ENCODE data around the gene GRIK1.

Gene GRIK1

DNA sequence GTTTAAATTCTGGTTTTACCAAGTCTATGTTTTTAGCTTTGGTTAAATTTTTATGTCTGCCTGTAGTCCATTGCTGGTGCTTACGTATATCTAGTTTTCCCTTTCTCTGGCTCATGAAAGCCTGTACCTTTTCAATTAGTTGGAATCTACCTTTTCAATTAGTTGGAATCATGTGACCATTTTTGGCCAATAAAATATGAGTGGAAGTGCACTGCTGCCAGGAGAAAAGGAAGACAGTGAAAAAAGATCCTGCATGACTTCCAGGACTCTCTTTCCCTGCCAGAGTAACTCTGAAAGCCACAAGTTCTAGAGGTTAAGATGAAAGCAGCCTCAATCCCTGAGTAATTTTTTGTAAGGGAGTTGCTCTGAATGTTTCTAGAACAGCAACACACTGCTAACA, 2.2 kb upstream of the GRIK1 start:
- no peaks in the 10 kb centered on the region for H3K4me1 ChIP-seq (ENCODE audit: insufficient read depth, low read length)
- H3K36me3 ChIP-seq (ENCODE audit: insufficient read depth, low read length) = no peaks in the 10 kb centered on the region
- H3K9ac ChIP-seq (ENCODE audit: low read depth, low read length) = no peak overlapping the region
- no peaks in the 10 kb centered on the region; the same call in 1 of the 2 replicates for H3K9me3 ChIP-seq (ENCODE audit: control insufficient read depth, insufficient read depth, low read length)

DNA sequence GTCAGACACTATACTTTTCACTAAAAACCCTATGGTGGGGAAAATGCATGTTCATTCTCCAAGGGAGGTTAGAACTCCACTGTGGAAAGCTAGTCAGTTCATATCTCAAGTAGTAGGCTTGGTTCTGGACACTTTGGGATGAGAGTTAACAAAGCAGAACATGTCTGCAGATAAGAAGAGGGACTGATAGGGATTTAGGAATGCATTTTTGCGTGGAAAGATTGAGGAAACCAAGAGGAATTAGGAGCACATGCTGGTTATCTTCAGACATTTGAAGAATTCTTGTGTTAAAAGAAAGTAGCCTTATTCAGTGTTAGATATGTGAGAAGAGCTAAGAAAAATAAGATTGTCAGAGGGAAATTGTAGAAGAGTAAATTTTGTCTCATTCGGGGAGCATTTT, 1.2 kb upstream of the GRIK1 start:
- no peaks in the 10 kb centered on the region for H3K4me1 ChIP-seq (ENCODE audit: insufficient read depth, low read length)
- no peaks in the 10 kb centered on the region for H3K36me3 ChIP-seq (ENCODE audit: insufficient read depth, low read length)
- no peak overlapping the region for H3K9ac ChIP-seq (ENCODE audit: low read depth, low read length)
- no peaks in the 10 kb centered on the region; the same call in 1 of the 2 replicates for H3K9me3 ChIP-seq (ENCODE audit: control insufficient read depth, insufficient read depth, low read length)

DNA sequence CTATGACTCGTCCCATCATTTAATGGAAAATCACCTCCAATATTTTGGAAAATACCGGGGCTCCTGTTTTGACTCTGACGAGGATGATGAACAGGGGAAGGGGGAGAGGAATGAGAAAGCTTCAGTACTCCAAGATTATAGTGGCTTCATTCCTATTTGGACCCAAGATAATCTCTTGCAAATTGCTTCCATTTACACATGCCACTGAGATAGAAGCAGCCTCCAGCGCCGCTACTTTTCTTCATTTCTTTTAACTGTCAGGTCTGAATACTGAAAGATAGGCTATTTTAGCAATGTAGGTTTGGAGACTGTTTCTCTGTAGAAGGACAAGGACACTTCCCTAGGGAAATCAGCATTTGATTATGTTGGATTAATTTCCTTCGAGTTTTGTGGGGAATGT, 565 bp upstream of the GRIK1 start:
- Histone ChIP-seq H3K4me1 (ENCODE audit: insufficient read depth, low read length) (no peaks in the 10 kb centered on the region), H3K9ac (ENCODE audit: low read depth, low read length) (peak overlapping the region; percentile 48; the same call in 1 of the 2 replicates), H3K9me3 (ENCODE audit: control insufficient read depth, insufficient read depth, low read length) (no peaks in the 10 kb centered on the region; the same call in 1 of the 2 replicates), H3K36me3 (ENCODE audit: insufficient read depth, low read length) (no peaks in the 10 kb centered on the region)

DNA sequence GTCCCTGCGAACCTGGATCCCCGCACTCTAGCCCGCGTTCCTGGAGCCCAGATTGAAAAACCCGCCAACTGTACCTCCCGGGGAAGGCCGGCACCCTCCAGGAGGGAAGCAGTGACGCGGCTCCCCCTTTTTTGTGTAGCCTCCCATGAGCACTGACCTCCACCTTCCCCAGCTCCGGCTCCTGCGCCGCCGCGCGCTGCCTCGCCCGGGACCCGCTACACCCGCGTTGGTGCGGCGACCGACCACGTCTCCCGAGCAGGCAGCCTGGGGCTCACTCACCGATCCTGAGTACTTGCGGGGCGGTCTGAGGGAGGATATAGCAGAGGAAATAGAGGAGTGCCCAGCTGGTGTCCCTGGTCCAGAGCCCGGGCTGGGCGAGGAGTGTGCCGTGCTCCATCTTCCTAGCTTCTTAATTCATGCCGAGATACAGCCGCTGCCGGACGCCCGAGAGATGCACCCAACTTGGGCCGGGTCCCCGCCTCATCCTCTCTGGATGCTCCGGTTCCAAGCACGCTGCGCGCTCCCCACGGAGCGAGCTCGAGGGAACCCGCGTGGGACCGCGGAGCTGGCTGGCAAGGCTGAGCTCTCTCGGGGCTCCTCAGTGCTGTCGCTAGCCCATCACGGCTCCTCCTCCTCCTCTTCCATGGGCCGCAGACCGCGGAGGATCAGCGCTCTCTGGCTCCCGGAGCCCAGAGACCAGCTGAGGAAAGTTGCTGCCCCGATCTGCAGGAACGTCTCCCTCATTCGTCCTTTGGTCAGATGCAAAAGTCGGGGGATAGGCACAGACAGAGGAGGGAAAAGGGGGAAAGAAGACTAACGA, 482 bp downstream of the GRIK1 start:
- H3K9ac ChIP-seq (ENCODE audit: low read depth, low read length) = peak overlapping the region; percentile 48; the same call in 1 of the 2 replicates

DNA sequence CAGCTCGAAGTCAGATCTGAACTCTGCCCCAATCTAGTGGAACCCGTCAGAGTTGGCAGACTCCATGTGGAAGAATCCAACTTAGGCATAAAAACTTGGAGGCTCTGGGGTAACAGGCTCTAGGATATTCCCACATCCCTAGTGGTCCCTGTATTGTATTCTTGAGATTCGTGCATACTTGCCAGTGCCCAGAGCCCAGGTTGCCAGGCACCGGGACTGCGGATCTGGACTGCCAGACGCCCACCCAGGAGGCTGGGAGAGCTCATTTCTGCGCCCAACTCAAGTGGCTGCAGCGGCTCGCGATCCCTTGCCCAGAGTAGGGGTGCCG, 1.1 kb downstream of the GRIK1 start:
- no peaks in the 10 kb centered on the region for H3K36me3 ChIP-seq (ENCODE audit: insufficient read depth, low read length)
- peak overlapping the region; percentile 48; the same call in 1 of the 2 replicates for H3K9ac ChIP-seq (ENCODE audit: low read depth, low read length)
- no peaks in the 10 kb centered on the region; the same call in 1 of the 2 replicates for H3K9me3 ChIP-seq (ENCODE audit: control insufficient read depth, insufficient read depth, low read length)
- no peaks in the 10 kb centered on the region for H3K4me1 ChIP-seq (ENCODE audit: insufficient read depth, low read length)

More for the DNA sequence above, 482 bp downstream of the GRIK1 start:
- Histone ChIP-seq H3K36me3 (ENCODE audit: insufficient read depth, low read length) (no peaks in the 10 kb centered on the region), H3K9me3 (ENCODE audit: control insufficient read depth, insufficient read depth, low read length) (no peaks in the 10 kb centered on the region; the same call in 1 of the 2 replicates), H3K4me1 (ENCODE audit: insufficient read depth, low read length) (no peaks in the 10 kb centered on the region)

DNA sequence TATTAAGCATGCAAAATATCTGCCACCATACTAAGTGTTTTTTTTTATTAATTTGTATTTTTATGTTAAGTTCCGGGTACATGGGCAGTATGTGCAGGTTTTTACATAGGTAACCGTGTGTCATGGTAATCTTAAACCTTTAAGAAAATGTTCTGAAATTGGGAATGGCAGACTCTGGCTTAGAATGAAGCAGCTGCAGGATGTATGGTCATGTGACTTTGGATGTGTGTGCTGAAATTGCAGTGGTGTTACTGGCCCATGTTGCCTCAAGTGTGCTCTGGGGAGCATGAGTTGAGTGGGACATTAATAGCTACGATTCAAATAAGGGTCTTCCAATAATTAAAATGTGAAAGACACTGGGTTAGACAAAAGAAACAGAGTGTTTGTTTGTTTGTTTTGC, 6.7 kb downstream of the GRIK1 start:
- Histone ChIP-seq H3K4me1 (ENCODE audit: insufficient read depth, low read length) (peaks cover 5% of the 10 kb centered on the region; the same call in 1 of the 2 replicates), H3K9ac (ENCODE audit: low read depth, low read length) (no peak overlapping the region), H3K9me3 (ENCODE audit: control insufficient read depth, insufficient read depth, low read length) (no peaks in the 10 kb centered on the region), H3K36me3 (ENCODE audit: insufficient read depth, low read length) (no peaks in the 10 kb centered on the region)

DNA sequence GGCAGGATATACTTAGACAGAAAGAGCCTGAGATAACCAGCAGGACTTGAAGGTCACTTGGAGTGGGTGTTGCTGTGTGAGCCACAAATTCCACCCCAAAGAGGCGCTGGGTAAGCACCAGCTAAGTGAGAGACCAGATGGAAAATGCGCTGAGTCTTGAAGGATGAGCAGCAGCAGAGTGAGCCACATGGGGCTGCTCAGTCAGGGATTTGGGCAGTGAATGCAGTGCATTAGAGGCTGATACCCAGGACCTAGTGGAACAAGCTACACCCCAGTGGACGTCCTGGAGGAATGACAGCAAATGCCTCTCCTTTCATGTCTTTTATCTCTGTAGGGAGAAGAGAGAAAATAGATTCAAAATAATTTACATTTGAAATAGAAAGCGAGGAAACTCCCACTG, 11.3 kb downstream of the GRIK1 start:
- Histone ChIP-seq H3K36me3 (ENCODE audit: insufficient read depth, low read length) (no peaks in the 10 kb centered on the region), H3K9me3 (ENCODE audit: control insufficient read depth, insufficient read depth, low read length) (no peaks in the 10 kb centered on the region), H3K9ac (ENCODE audit: low read depth, low read length) (no peak overlapping the region), H3K4me1 (ENCODE audit: insufficient read depth, low read length) (peaks cover 5% of the 10 kb centered on the region; the same call in 1 of the 2 replicates)

DNA sequence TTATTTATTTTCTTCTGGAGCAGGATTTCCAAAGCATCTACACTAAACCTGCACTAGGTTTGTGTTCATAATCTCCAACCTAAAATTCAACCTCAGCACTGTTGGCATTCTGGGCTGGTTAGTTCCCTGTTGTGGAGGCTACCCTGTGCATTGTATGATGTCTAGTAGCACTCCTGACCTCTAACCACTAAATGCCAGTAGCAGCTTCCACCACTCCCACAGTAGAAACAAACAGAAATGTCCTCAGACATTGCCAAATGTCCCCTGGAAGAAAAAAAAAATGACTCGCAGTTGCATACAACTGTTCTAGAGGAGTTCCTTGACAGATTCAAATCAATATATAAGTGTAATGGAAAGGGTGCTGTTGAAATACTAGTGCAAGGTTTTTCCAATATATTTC, 18.9 kb downstream of the GRIK1 start:
- no peaks in the 10 kb centered on the region for H3K4me1 ChIP-seq (ENCODE audit: insufficient read depth, low read length)
- no peaks in the 10 kb centered on the region for H3K9me3 ChIP-seq (ENCODE audit: control insufficient read depth, insufficient read depth, low read length)
- H3K9ac ChIP-seq (ENCODE audit: low read depth, low read length) = no peak overlapping the region

DNA sequence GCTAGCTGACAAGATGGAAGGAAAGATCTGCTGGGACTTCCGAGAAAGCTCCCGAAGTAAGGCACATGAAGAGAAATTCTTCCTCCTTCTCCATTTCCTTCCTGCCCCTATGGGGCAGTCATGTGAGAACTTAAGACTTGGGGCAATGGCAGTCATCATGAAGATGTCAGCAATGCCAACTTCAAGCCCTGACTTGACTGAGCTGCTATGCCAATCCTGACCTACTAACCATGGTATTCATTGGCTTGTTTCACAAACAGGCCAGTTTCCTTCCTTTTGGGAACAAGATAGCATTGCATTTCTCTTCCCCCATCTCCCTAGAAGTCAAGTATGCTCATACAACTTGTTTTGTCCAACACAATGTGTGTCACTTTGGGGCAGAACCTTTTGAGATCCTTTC, 25.5 kb downstream of the GRIK1 start:
- Histone ChIP-seq H3K36me3 (ENCODE audit: insufficient read depth, low read length) (no peaks in the 10 kb centered on the region), H3K9me3 (ENCODE audit: control insufficient read depth, insufficient read depth, low read length) (no peaks in the 10 kb centered on the region), H3K4me1 (ENCODE audit: insufficient read depth, low read length) (no peaks in the 10 kb centered on the region)

More for the DNA sequence above, 18.9 kb downstream of the GRIK1 start:
- H3K36me3 ChIP-seq (ENCODE audit: insufficient read depth, low read length) = no peaks in the 10 kb centered on the region

DNA sequence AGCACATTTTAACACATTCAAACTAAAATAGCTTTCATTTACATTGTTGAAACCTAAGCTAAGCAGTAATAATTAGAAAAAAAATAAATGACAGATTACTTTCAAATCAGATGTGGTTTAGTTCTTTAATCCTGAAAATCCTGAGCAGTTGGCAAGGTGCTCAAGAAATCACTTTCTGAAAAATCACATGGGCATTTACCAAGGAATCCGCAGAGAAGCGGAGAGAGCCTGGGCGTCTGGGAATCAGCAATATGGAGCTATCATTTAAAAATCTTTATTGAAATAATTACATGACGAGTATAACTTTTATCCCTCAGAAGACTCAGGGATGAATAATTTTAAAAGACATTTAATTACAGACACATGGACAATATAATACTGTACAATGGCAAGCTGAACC, 30.2 kb downstream of the GRIK1 start:
- Histone ChIP-seq H3K4me1 (ENCODE audit: insufficient read depth, low read length) (no peaks in the 10 kb centered on the region), H3K36me3 (ENCODE audit: insufficient read depth, low read length) (no peaks in the 10 kb centered on the region), H3K9ac (ENCODE audit: low read depth, low read length) (no peak overlapping the region), H3K9me3 (ENCODE audit: control insufficient read depth, insufficient read depth, low read length) (no peaks in the 10 kb centered on the region)

More for the DNA sequence above, 25.5 kb downstream of the GRIK1 start:
- no peak overlapping the region for H3K9ac ChIP-seq (ENCODE audit: low read depth, low read length)

DNA sequence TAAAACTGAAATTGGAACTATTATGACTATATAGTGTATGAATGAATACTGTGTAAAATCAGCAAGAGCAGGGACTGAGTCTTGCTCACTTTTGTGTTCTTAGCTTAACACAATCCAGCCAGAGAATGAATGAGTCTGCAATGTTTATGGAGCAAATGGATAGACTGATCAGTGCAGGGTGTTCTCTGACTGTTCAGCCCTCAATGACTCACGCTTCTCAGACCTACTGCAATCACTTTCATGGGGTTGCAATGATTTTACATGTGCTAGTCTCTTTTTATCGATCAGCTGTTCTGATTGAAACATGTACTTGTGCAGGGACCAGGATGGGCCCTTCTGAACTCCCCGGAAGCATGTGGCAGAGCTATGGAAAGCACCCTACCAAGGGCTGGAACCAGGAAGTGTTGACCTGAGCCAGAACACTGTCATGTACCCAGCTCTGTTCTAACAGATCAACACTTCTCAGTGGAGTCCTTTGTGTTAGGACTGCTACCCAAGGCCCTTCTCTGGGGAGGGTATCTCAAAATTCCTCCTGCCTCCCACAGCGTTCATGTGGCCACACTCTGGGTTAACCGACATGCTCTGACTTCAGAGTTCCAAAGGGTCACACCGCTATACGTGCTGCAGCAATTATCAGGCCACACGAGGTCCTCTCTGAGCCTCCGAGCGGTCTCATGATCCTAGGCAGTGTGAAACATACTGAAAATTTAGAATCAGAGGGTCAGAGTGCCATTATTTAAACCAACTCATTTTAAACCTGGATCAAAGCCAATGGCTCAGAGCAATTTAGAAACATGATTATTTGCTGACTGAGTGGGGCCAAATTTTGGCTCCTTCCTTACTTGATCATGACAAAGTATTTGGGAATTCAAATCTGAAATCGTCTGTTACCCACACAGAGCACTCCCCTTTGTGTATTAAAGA, 35.2 kb downstream of the GRIK1 start:
- H3K9me3 ChIP-seq (ENCODE audit: control insufficient read depth, insufficient read depth, low read length) = no peaks in the 10 kb centered on the region
- H3K9ac ChIP-seq (ENCODE audit: low read depth, low read length) = no peak overlapping the region
- no peaks in the 10 kb centered on the region for H3K36me3 ChIP-seq (ENCODE audit: insufficient read depth, low read length)
- no peaks in the 10 kb centered on the region for H3K4me1 ChIP-seq (ENCODE audit: insufficient read depth, low read length)

DNA sequence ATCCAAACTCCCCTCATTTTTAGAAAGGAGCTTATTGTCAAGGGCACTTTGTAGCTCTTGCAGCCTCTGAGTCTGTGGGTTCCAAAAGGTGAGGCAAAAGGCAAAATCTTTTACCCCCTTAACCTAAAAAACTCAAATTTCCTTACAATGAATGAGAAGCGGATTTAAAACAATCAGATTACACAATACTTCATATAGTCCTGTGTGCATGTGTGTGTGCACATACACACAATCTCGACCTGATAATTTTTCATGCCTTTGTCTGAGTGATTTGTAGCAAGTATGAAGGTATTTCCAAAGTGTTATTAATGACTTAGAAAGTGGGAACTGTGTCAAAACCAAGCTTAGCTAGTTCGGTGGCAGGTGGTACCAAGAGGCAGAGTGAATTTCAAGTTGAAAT, 42.9 kb downstream of the GRIK1 start:
- no peaks in the 10 kb centered on the region for H3K4me1 ChIP-seq (ENCODE audit: insufficient read depth, low read length)
- no peaks in the 10 kb centered on the region; the same call in 1 of the 2 replicates for H3K9me3 ChIP-seq (ENCODE audit: control insufficient read depth, insufficient read depth, low read length)
- H3K9ac ChIP-seq (ENCODE audit: low read depth, low read length) = no peak overlapping the region
- H3K36me3 ChIP-seq (ENCODE audit: insufficient read depth, low read length) = no peaks in the 10 kb centered on the region

DNA sequence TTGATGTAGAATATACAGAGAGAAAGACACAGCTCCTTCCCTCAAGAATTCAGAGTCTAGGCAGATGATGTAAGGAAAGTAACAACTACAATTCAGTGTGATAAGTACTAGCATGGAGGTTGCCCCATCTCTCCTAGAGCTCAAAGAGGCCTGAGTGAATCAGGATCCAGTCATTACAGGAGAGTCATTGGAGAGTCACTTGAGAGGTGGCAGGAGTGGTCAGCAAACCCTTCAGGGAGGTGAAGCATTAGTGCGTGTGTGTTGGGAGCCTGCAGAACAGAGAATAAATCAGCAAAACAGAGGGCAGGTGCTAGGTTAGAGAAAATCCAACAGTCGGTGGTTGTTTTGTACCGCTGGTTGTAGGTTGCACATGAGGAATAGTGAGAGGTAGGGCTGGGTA, 46.1 kb downstream of the GRIK1 start:
- Histone ChIP-seq H3K4me1 (ENCODE audit: insufficient read depth, low read length) (no peaks in the 10 kb centered on the region), H3K9ac (ENCODE audit: low read depth, low read length) (no peak overlapping the region), H3K36me3 (ENCODE audit: insufficient read depth, low read length) (no peaks in the 10 kb centered on the region), H3K9me3 (ENCODE audit: control insufficient read depth, insufficient read depth, low read length) (no peaks in the 10 kb centered on the region; the same call in 1 of the 2 replicates)

DNA sequence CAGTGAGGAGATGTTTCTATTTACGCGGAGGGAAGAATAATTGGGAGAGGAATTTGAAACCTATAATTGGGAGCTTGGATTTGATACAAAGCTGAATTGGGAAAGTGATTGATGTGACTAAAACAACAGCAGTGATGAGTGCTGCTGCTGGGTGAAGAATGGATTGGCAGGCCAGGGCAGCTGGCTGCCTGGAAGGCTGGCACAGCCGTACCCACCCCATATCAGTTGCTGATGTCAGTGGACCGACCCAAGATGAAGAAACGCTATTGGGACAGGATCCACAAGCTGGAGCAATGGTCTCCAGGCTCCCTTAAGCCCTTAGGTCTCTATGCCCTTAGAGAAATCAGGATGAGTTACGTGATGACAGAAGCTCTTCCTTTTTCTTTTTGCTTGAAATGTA, 47.4 kb downstream of the GRIK1 start:
- H3K4me1 ChIP-seq (ENCODE audit: insufficient read depth, low read length) = no peaks in the 10 kb centered on the region
- H3K9ac ChIP-seq (ENCODE audit: low read depth, low read length) = no peak overlapping the region
- no peaks in the 10 kb centered on the region for H3K36me3 ChIP-seq (ENCODE audit: insufficient read depth, low read length)
- no peaks in the 10 kb centered on the region for H3K9me3 ChIP-seq (ENCODE audit: control insufficient read depth, insufficient read depth, low read length)

All from ES-I3 (cell line).